Stimulated activated CD4-positive, alpha-beta T cell treated with anti-CD3 and anti-CD28 coated beads, TNF-alpha, amount 100 ng/mL, for 4 hours (primary cell): Measurements from ENCODE around the gene PRRC2B.

Source experiments
- DNase-seq, 3 experiments: peaks; one replicate each; pipeline ENCODE4 v3.0.0-alpha.2; 2020; ENCODE audit warnings: low read depth in 3 of 3

The PRRC2B gene

DNA sequence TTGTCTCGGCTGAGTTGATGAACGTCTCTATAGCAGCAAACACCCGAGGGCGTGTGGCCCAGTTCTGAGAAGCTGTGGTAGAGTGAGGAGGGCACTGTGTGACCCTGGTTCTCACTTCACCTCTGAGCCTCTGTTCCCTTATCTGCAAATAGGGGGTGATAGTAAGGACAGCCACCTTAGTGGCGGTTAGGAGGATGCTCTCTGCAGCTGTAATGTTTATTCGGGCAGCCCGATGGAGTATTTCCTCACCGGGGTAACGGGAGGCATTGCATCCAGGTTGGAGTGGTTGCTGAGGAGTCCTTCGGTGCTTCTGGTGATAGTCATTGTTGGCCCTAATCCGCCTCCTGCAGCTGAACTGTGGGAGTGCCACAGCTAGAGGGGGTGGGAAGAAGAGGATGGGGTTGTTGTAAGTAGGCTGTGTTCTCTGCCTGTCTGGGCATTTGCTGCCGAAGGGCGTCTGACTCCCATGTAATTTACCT is 13.9 kb downstream of the PRRC2B start:
- DNase-seq, result no peak

DNA sequence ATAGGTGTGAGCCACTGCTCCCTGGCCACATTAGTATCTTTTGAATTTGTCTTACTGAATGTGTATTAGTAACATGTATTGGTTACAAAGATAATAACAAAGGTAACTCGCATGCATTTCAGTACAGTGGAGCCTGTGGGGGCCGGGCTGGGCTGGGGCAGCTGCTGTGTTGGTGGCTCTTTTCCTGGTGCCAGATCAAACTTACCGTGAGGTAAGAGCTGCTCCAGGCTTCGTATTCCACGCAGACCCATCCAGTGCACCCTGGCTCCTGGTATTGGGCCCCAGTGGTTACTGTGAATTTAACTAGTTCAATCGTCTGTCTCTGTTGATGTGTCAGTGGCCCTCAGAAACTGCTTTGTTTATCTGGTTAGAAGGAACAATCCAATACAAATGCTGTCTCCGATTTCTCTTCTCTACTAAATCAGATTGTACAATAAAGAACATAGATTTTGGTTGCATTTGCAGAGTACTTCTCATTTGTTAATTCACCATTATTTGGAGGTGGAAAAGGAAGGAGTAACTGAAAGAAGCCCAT is 15.6 kb downstream of the PRRC2B start:
- DNase-seq, result no peak

DNA sequence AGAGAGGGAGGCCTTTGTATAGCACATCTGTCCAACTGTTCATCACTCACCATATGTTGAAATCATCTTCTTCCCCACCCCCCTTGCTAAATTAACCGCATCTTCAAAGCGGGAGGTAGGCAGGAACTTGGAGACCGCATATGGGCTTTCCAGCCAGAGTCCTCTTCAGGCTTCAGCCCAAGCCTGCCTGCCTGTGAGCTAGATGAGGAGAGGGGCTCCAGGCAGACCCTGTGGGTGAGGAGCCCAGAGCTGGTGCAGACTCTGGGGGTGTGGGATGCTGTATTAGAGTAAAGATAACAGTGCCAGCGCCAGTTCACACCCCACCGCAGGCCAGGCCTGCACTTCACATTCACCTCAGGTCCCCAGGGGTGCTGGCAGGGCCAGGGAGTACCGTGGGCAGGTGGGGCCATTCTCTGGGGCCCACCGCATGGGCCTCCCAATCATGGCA is 16.2 kb downstream of the PRRC2B start:
- DNase-seq, result no peak

DNA sequence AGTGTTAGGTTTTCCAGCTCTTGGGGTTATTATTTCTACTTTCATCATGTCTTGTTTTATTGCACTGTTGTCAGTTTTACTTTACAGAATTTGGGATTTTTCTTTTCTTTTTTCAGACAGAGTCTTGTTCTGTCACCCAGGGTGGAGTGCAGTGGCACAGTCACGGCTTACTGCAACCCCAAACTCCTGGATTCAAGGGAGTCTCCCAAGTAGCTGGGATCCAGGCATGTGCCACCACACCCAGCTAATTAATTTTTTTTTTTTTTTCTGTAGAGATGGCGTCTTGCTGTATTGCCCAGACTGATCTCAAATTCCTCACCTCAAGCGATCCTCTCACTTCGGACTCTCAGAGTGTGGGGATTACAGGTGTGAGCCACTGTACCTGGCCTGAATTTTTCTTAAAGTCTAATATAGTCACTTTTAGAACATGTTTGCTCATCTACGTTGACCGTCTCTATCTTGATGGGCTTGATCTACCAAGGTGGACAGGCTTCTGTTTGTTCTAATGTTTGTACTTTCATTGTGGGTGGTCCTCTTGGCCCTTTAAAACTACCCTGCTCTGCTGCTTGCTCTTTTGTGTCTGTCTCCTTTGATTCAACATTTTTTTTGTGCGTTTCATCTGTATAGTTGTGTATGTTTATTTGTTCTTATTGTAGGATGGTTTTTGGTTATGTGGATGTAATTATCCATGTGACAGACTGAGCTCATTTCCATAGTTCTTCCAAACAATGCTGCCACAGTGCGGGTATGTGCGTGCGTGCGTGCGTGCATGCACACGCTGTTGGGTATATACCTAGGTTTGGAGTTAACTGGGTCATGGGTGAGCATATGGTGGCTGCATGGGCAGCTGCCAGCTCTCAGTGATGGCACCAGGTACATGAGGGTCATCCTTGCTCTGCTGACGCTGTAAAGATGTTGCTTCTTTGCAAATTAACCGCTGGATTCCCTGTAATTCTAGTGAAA is 18.1 kb downstream of the PRRC2B start:
- no peak for DNase-seq

DNA sequence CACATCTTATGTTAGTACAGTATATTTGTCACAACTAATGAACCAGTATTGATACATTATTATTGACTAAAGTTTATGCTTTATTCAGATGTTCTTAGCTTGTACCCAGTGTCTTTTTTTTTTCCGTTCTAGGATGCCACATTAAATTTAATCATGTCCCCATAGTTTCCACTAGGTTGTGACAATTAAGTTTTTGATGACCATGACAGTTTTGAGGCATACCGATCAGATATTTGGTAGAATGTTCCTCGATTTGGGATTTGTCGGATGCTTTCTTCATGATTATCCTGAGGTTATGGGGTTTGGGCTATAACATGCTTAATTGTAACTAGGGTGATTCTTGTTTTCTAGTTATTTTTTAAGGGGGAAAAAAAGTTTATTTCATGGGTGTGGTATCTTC is 22.6 kb downstream of the PRRC2B start:
- no peak for DNase-seq

DNA sequence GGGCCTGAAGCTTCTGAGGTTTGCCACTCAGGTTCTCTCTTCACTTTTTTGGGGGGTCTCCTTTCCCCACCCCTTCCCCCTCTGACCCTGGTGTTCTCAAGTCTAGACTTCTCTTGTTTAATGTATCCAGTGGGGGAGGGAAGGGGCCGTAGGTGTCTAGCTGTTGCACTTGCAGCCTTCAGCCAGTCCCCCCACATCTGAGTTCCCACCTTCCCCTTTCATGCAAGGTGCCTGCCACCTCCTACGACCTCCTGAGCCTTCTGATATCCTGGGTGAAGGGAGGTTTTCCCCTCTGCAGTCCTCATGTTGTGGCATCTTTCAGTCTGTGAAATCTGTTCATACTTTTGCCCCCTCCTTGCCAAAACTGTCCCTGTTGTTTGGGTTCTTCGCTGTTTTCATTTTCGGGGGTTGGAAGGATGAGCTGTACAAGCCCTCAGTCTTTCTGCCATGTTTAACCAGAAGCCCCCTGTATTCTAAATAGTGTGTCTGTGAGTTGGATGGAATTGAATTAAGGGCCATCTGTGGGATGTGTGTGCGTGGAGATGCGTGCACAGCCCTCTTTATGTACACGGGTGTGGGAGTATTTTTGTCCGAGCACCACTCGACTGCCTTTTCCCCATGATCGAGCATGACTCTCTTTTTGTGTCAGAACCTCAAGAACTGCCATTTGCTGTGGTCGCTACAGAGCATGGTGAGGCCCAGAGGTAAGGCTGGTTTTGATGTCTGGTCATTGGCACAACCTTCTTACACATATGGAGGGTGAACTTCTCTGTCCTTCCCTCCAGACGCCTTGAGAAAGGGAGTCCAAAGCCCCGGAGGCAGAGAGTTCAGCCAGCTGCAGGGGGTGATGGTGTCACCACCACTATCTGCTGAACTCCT is 23.6 kb downstream of the PRRC2B start:
- DNase-seq, result no peak

DNA sequence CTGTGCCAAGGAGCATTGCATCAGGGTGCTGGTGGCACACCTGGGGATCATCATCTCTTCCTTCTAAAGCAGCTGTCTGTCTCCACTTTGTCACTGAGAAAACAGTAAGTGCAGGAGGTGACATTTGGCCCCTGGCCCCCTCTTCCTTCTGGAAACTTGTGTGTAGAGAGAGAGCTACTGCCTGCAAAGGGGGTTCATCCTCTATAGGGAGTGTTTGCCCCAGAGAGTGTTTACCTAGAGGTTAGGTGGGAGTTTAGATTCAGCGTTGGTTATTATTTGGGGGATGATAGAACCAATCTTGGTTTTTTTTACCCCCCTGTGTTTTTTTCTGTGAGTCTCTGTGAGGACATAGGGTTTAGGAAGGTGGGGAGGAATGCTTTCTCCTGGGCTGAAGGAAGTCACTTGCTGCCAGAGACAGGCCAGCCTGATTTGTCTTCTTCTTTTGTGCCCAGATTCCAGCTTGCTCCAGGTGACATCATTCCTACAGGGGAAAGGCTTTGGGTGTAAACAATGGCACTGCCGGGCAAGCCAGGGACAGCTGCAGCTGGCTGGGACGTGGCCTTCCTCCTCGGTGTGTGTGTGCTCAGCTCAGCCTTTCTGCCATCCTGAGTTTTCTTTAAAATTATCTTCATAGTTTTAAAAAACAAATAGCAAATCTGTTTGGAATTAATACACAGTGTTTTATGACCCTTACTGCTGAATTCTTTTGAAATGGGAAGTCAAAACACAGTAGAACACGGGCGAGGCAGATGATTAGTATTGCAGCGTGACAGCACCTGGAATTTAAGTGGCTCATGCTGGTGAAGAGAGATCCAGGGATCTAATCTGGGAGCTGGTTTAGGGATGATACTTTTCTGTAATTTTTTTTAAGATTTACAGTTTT is 24.5 kb downstream of the PRRC2B start:
- DNase-seq, result no peak

DNA sequence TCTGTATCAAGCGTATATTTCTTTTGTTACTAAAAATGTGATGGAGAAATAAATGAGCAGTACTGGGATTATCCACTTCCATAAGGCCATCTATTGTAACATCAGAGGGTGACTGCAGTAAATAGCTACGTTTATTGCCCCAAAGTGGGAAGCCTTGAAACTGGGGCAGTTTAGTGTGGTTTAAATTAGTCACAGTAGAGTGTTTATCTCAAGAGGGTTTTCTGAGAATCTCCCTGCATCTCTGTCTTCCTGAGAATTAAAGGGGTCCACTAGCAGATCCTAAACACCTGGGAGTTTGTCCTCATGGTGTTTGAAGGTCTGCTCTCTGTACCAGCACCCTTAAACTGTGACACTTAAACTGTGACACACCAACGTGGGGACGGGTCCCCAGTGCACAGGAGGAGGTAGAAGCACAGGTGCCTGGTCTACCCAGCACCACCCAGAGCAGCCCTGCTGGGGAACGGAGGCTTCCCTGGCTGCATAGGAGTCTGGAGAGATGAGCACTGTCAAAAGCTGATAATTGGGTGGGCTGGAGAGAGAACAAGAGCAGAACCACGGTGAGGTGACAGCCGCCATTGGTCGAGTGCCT is 25.2 kb downstream of the PRRC2B start:
- DNase-seq, result no peak

DNA sequence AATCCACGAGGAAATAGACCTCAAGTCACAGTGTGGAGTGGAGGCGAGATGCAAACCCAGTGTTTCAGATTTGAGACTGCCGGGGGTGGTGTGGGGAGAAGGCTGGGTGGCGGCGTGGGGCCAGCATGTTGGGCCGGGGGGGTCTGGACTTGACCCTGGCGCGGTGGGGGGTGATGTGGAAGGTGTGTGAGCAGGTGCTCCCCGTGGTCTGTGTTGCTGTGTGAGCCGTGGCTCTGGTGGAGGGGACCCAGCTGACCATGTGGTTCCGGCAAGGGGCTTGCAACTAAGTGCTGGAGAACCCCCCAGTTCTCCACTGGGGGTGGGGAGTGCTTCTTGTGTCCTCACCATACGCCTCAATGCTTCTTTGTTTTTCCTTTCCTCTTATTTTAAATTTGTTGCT is 25.8 kb downstream of the PRRC2B start:
- no peak for DNase-seq

DNA sequence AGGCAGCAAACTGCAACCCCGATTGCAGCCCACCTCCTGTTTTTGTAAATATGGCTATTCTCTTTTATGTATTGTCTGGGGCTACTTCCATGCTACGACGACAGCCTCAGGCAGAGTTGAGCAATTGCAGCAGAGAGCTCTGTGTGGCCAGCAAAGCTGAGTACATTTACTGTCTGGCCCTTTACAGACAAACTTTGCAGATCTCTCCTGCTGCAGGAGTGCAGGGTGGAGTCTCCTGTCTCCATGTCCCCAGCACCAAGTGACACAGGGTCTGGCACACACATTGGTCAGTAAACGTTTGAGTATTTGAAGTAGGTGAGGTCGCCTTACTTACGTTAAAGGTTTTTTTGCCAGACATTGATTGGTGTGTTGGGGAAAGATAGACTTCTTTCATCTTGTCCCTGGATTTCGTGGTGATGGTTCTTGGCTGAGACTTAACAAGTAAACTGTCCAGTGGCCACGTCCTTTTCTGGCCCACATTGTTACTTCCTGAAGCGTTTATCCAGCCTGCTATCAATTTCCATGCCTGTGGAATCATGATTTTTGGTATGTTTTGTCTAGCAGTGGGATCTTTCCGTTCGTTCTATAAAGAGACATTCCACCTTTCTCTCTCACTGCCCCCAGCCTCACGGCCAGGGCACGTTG is 27.2 kb downstream of the PRRC2B start:
- no peak for DNase-seq

DNA sequence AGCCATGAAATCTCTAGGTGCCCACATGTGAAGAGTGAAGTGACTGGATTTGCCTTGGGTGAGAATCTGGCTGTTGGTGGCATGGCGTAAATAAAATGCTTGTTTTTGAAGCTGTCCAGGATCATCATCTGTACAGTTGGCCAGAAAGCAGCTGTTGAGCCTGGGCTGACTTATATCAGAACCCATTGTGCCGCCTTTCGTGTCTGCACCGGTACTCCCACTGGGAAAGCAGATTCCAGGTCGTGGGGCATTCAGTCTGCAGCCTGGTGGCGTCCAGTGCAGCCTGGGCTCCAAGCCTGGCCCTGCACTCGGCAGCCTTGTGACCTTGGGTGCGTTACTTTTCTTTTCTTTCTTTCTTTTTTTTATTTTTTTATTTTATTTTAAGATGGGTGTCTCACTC is 27.8 kb downstream of the PRRC2B start:
- DNase-seq, result no peak

DNA sequence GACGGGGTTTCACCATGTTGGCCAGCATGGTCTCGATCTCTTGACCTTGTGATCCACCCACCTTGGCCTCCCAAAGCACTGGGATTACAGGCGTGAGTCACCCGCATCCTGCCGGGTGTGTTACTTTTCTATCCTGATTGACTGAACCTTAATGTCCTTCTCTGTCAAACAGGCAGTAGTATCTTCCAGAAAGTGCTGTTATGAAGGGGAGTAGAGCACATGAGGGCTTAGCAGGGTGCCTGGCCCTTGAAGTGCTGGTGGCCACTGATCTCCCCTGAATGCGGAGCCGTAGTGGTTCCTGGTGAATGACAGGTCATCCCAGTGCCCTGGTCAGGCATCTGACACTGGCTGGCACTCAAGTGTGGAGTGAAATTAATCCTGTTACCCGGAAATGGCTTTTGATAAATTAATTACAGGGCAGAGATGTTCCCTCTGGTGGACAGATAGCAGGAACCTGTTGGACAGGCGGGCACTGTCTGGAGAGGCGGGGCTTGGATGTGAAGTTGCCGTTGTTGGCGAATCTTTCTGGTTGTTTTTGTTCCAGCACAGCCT is 28.4 kb downstream of the PRRC2B start:
- DNase-seq, result no peak

DNA sequence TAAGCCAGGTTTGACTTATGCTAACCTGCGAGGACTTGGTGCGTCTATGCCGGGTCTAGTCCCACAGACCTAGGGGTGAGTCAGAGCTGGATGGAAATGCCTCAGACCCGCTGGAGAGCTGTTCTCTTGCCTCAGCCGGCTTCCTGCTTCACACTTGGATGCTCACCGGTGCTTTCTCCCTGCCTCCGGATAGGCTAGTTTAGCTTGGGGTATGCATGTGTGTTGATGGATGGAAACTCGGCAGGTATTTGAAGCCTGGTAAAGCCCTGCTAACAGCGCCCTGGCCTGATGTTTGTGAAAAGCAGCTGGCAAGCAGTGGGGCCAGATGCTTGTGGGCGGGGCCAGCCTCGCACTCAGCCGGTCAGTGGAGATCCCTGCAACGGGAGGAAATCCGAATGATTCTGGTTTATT is 29.3 kb downstream of the PRRC2B start:
- no peak for DNase-seq

DNA sequence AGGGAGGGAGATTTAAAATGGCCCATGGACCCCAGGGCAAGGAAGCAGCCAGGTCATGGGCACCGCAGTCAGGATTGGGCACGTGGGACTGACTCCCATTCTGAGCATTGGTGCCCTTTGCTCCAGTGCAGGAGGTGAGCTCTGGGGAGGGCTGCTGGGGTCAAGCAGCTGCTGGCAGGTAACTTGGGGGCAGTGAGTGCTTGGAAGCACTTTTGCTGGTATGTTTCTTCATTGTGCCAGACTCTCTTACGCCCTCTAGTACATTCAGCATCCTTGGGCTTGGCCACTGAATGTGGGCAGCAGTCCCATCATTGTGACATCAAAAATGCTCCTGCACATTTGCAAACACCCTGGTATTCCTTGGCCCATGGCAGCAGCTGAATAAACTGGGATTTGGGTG is 32.7 kb downstream of the PRRC2B start:
- DNase-seq, result no peak

DNA sequence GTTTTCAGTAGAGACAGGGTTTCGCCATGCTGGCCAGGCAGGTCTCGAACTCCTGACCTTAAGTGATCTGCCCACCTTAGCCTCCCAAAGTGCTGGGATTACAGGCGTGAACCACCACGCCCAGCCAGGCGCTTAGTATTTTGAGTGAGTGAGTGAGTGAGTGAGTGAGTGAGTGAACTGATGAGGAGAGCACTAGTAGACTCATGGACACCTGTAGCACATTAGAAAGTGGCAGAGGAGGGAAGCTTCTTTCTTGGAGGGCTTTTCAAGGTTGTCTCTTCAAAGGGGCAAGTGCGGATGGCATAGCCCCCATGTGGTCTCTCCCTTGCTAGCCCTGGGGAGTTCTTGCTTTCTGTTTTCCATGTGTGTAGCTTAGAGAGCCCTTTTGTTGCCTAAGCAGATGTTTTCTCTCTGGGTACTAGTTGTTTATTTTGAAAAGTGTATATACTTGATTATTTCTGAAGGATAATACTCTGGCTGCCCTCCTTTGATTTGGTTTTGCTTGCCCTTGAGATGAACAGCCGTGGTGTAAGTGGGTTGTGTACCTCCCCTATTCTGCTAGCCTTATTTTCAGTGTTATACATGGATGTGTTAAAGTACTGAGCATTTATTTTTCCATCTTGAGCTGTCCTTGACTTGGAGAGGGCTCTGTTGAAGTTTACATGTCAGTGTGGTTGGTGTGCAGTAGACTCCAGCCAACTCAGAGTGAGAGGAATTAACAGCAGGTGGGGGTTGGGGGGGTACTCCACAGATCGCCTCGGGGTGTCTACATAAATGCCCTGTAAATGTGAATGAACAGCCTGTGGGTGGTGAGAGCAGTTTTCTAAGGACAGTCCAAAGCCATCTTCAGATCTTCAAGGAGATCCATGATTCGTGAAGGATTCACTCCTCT is 35.5 kb downstream of the PRRC2B start:
- DNase-seq, result no peak

DNA sequence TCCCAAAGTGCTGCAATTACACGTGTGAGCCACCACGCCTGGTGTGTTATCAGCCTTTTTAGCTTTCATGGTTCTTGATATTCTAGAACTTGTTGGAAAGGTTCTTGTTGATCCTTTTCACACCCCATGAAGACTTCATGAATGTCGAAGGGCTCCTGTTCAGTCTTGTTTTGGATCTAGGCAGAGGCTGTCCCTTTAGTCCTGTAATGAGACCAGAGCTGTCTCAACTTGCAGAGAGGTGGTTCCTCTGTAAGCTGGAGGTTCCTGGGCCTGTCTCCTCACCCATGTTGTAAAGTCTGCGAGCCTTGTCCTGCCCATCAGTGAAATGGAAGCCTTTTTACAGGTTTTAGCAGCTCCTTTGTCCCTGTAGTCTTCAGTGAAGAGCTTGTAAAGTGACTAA is 38.2 kb downstream of the PRRC2B start:
- no peak for DNase-seq

DNA sequence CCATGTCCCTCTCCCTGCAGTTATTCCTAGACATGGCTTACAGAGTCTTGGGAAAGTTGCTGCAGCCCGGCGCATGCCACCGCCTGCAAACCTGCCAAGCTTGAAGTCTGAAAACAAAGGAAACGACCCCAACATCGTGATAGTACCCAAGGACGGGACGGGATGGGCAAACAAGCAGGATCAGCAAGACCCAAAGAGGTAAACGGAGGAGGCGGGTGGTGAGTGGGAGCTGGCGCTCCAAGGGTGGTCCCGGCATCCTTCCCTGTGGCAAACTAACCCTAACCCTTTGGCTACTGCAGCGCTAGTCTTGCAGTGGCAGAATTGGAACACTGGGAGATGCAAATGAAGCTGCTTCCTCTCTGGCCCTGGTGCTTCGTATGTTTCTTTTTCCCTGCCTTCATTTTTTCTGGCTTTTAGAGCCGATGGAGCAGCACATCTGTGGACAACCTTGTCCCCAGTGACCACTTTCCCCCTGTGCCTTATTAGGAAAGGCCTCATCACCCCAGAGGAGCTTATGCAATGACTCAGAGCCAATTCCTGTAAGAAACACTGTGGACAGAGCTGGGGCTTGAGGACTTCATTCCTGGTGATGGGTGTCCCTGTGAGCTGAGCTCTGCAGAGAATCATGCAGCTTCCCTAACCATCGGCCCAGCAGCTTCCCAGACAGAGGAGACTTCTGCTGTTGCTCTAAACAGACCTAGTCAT is 38.9 kb downstream of the PRRC2B start:
- no peak for DNase-seq

DNA sequence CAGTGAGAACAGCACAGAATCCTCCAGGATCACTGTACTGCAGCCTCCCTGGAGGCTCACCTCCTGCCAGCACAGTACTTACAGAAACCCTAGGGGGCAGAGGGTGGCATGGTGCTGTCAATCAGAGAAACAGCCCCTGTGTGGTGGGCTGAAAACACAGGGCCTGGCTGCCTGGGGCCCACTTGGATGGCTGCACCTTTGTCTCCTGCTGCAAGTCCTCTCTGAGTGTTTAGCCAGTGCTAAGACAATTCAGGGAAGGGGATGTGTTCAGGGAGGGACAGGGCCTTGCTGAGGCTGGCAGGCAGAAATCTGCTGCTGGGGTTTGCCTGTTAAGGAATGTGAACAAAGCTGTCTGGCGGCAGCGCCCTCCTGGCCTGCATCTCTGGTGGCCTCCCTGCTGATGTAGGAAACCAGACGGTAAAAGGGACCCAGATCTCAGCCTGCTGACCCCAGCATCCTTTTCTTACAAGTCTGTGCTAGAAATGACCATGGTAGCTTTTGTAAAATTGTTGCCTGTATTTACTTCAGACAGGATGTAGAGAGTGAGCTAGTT is 39.5 kb downstream of the PRRC2B start:
- DNase-seq, result no peak
